Muscle of back (tissue), 11 donors: ENCODE measurements around the gene YJU2. TPM values are rescaled to one million over a fixed set of nuclear protein-coding genes. Genes with fewer than 3 reads are reported as not detected.

Experiments
- DNase-seq, 3 donors: peaks; one replicate each; pipeline versions ENCODE4 v3.0.0 to v3.0.0-alpha.2; 2013
- polyA plus RNA-seq, 10 donors: library from polyadenylated mRNA; unstranded; fragments of 120-200 nt; gene quantifications; one replicate each; pipeline ENCODE4 v1.2.1, GENCODE V29; 2013; ENCODE audit not compliant: insufficient read length in 10 of 10

Gene YJU2
- polyA plus RNA-seq, 10 donors = 10.7 to 15.5 (median 12.0) TPM

DNA sequence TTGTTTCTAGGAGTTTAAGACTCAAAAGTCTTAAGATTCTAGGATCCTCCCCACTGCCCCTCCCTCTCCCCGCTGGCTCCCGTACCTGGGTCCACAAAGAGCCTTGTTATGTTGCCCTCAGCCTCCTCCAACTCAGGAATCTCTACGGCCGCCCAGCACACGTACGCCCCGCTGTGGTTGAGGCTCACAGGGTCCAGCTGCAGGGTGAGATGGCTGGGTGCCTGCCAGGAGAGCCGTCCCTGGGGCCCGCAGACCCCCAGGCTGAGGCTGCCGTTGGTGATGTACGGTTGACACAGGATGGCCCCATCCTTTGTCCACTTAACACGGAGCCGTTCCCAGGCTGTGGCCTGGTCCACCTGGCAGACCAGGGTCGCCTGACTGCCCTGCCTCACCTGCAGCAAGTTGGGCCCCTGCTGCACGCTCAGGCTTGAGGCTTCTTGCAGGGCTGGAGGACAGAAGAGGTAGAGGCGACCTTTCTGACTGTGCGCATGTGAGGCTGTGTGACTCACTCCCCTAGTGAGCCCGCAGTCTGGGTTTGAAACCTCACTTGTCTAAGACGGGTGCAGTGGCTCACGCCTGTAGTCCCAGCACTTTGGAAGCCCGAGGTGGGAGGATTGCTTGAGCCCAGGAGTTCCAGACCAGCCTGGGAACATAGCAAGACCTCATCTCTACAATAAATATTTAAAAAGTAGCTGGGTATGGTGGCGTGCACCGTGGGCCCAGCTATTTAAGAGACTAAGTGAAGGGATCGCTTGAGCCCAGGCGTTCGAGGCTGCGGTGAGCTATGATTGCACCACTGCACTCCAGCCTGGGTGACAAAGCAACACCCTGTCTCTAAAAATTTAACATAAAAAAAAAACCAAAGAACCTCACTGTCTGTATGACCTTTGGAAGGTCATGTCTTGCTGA, 51.3 kb downstream of the YJU2 start:
- no peak for DNase-seq

- DNase-seq = no peak
These were observed 52.1 kb downstream of the YJU2 start for GRCh38 chr19:4298810-4299550.

DNA sequence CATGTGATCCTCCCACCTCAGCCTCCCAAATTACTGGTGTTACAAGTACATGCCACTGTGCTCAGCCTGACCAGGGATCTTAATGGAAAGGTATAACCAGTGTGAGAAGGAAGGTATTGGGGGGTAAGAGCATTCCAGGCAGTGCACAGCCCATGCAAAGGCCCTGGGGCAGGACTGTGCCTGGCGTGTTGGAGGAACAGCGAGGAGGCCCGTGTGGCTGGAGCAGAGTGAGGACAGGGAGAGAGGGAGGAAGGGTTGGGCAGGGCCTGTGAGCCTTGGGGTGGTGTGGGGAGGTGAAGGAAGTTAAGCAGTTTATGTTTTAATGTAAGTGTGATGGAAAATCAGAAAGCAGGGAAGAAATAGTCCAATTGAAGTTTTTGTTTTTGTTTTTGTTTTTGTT, 53.7 kb downstream of the YJU2 start:
- DNase-seq = no peak

GRCh38 chr19:4301590-4302242, 54.8 kb downstream of the YJU2 start:
- DNase-seq = peak in 1 of 3 donors; percentile 27

DNA sequence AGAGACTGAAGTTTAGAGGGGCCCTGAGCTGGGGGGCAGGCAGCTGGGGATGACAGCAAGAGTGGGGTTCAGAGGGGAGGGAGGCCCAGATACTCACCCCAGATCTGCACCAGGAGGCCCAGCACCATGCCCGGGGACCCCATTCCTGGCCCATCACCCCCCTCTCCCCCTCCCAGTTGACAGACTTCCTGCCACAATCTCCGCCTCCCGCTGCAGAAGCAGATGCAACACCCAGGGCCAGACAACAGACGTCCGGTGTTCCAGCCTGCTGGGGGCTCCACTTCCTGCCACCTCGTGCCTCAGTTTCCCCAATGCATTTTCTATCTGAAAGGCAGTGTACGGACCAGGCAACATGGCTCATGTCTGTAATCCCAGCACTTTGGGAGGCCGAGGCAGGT, 55.4 kb downstream of the YJU2 start, which contains the start of gene TMIGD2:
TSS of gene TMIGD2 (minus strand) at position 147 of the 398 bp plus-strand sequence. CDS start at position 143, 4 bp downstream.
- no peak for DNase-seq

- DNase-seq = no peak
These were observed 57.1 kb downstream of the YJU2 start for GRCh38 chr19:4303819-4304537.

DNA sequence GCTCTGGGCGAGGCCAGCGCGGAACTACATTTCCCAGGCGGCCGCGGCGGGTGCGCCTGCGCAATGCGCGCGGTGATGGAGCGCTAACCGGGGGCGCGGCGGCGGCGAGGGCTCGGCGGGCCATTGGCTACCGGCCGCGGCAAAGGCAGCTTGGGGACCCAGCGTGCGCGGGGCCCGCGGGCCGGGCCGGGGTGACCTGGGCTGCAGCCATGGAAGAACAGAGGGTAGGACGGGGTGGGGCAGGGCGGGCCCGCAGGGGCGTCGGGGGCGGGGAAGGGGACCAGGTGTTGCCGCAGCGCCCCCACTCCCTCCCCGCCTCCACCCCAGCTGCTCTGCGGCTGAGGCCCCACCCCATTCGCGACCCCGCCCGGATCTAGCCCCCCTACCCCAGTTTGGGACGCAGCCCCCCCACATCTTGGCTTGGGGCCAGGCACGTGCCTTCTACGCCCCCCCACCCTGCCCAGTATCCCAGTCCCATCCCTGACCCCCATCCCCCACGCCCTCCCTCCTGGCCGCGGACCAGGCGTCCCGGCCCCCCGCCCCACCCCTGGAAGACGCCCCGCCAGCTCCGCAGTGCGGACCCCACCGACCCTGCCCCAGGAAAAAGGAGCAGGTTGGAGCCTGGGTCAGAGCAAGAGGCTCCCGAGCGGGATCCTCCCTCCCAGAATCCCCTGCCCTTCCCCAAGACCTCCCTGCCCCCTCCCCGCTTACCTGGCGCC, 57.8 kb downstream of the YJU2 start, which contains the start of gene FSD1:
TSS of gene FSD1 (plus strand) at position 61 of the 719 bp plus-strand sequence. CDS start at position 210, 149 bp downstream.
- peak; percentile 25 to 54 (median 32) for DNase-seq

GRCh38 chr19:4305257-4305612, 58.4 kb downstream of the YJU2 start:
- no peak for DNase-seq

DNA sequence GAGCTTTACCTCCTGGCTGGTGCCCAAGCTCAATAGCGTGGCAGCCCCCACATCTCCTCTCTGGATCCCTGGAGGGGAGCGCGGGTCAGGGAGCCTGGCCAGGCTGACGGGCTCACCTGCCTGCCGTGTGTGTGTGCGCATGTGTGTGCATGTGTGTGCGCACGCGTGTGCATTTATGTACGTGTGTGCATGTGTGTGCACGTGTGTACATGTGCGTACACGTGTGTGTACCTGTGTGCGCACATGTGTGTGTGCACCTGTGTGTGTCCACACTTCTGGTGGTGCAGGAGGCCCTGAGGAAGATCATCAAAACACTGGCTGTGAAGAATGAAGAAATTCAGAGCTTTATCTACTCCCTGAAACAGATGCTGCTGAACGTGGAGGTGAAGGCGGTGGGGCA, 58.8 kb downstream of the YJU2 start:
- no peak for DNase-seq

- no peak for DNase-seq
These were observed 63.6 kb downstream of the YJU2 start for GRCh38 chr19:4310247-4311121.

GRCh38 chr19:4313847-4314490, 67.1 kb downstream of the YJU2 start:
- DNase-seq = no peak

GRCh38 chr19:4316956-4317355, 70.1 kb downstream of the YJU2 start:
- DNase-seq = no peak

DNA sequence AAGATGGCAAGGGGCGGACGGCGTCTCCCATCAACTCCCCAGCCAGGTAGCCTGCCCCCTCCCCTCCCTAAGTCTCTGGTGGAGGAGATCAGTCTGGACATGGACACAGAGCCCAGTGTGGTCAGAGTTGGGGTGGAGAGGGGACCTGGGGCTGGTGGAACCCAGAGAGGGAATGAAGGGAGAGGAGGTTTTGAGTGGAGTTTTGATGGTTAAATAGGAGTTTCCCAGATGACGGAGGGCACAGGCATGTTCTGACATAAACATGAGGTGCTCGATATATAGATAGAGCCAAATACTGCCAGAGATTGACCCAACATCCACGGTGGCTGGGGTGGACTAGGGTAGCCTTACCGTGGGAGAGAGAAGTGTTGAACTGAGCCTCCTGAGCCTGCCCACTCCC, 71.6 kb downstream of the YJU2 start:
- DNase-seq = no peak

Other genes starting within 250 kb of the YJU2 start
- 10 to 100 TPM; 15.4 to 28.9 (median 22.2) TPM for gene PIAS4, start 239.3 kb upstream of the YJU2 start, polyA plus RNA-seq
- 1 to 10 TPM; 5.4 to 9.0 (median 8.0) TPM for gene ZBTB7A, start 180.2 kb upstream of the YJU2 start, polyA plus RNA-seq
- 100 to 1,000 TPM in 8 of 10 donors, 10 to 100 TPM in 2; 84.4 to 117 (median 107) TPM for gene MAP2K2, start 123.0 kb upstream of the YJU2 start, polyA plus RNA-seq
- gene CREB3L3, start 93.4 kb upstream of the YJU2 start, polyA plus RNA-seq = under 1 TPM in 1 of 10 donors, not detected in 9; 0.07 TPM
- gene SIRT6, start 64.5 kb upstream of the YJU2 start, polyA plus RNA-seq = 10 to 100 TPM in 7 of 10 donors, 1 to 10 TPM in 3; 7.6 to 16.1 (median 11.0) TPM
- 1 to 10 TPM in 5 of 10 donors, under 1 TPM in 5; 0.41 to 1.9 (median 1.1) TPM for gene ANKRD24, start 64.4 kb upstream of the YJU2 start, polyA plus RNA-seq
- under 1 TPM; 0.40 to 0.98 (median 0.70) TPM for gene EBI3, start 17.6 kb upstream of the YJU2 start, polyA plus RNA-seq
- gene SHD, start 32.2 kb downstream of the YJU2 start, polyA plus RNA-seq = 100 to 1,000 TPM in 1 of 10 donors, 10 to 100 TPM in 9; 54.4 to 115 (median 82.2) TPM
- gene TMIGD2, start 55.3 kb downstream of the YJU2 start, polyA plus RNA-seq = 1 to 10 TPM in 2 of 10 donors, under 1 TPM in 8; 0.28 to 1.3 (median 0.44) TPM
- gene FSD1, start 57.5 kb downstream of the YJU2 start, polyA plus RNA-seq = 1 to 10 TPM; 1.1 to 4.5 (median 2.0) TPM
- 10 to 100 TPM in 1 of 10 donors, 1 to 10 TPM in 9; 4.4 to 13.8 (median 4.8) TPM for gene STAP2, start 91.7 kb downstream of the YJU2 start, polyA plus RNA-seq
- gene MPND, start 96.5 kb downstream of the YJU2 start, polyA plus RNA-seq = 10 to 100 TPM; 10.9 to 15.9 (median 14.6) TPM
- 10 to 100 TPM; 45.0 to 80.2 (median 56.5) TPM for gene SH3GL1, start 153.5 kb downstream of the YJU2 start, polyA plus RNA-seq
- 10 to 100 TPM in 8 of 10 donors, 1 to 10 TPM in 2; 8.2 to 17.3 (median 12.3) TPM for gene CHAF1A, start 155.6 kb downstream of the YJU2 start, polyA plus RNA-seq
- 100 to 1,000 TPM in 1 of 10 donors, 10 to 100 TPM in 9; 65.4 to 103 (median 90.2) TPM for gene UBXN6, start 210.7 kb downstream of the YJU2 start, polyA plus RNA-seq
- gene HDGFL2, start 225.2 kb downstream of the YJU2 start, polyA plus RNA-seq = 10 to 100 TPM; 47.3 to 91.9 (median 57.4) TPM